Measurements from ENCODE around the gene TMX2.

The TMX2 gene

GRCh38 chr11:57745206-57745605 lies 32.8 kb downstream of the TMX2 start:
- Mint-ChIP-seq H3K27me3 (no peaks in the 10 kb centered on the region), H3K4me3 (no peak overlapping the region), H3K27ac (peak overlapping the region; percentile 90)

GRCh38 chr11:57746920-57747319 lies 34.5 kb downstream of the TMX2 start:
- H3K4me1 Mint-ChIP-seq: peaks cover 66% of the 10 kb centered on the region
- peaks cover 19% of the 10 kb centered on the region for H3K36me3 Mint-ChIP-seq
- peak overlapping the region; percentile 24 for H3K4me3 Mint-ChIP-seq
- H3K9me3 Mint-ChIP-seq: no peaks in the 10 kb centered on the region
- H3K27ac Mint-ChIP-seq: peak overlapping the region; percentile 89
- H3K27me3 Mint-ChIP-seq: no peaks in the 10 kb centered on the region

More at GRCh38 chr11:57745206-57745605, 32.8 kb downstream of the TMX2 start:
- Mint-ChIP-seq H3K4me1 (peaks cover 57% of the 10 kb centered on the region), H3K9me3 (no peaks in the 10 kb centered on the region), H3K36me3 (peaks cover 22% of the 10 kb centered on the region)

GRCh38 chr11:57751176-57751575 lies 38.8 kb downstream of the TMX2 start:
- Mint-ChIP-seq H3K27me3 (no peaks in the 10 kb centered on the region), H3K27ac (no peak overlapping the region), H3K4me3 (no peak overlapping the region), H3K9me3 (no peaks in the 10 kb centered on the region), H3K36me3 (peaks cover 5% of the 10 kb centered on the region), H3K4me1 (peaks cover 34% of the 10 kb centered on the region)

GRCh38 chr11:57751676-57752253 lies 39.4 kb downstream of the TMX2 start, which contains the start of gene BTBD18:
BTBD18 (minus strand) TSS chr11:57751819; CDS start chr11:57751188, 631 bp downstream.
- Mint-ChIP-seq H3K4me1 (peaks cover 28% of the 10 kb centered on the region), H3K9me3 (no peaks in the 10 kb centered on the region), H3K27me3 (no peaks in the 10 kb centered on the region), H3K27ac (peak within 1 kb of the TSS; percentile 72), H3K36me3 (peaks cover 5% of the 10 kb centered on the region), H3K4me3 (no peak within 1 kb of the TSS)

GRCh38 chr11:57752954-57753353 lies 40.6 kb downstream of the TMX2 start:
- H3K4me1 Mint-ChIP-seq: peaks cover 21% of the 10 kb centered on the region
- no peak overlapping the region for H3K27ac Mint-ChIP-seq
- H3K9me3 Mint-ChIP-seq: no peaks in the 10 kb centered on the region
- no peak overlapping the region for H3K4me3 Mint-ChIP-seq
- H3K36me3 Mint-ChIP-seq: peaks cover 1% of the 10 kb centered on the region
- no peaks in the 10 kb centered on the region for H3K27me3 Mint-ChIP-seq

- Mint-ChIP-seq H3K27ac (peak overlapping the region; percentile 21), H3K4me1 (peaks cover 12% of the 10 kb centered on the region), H3K36me3 (peaks cover 2% of the 10 kb centered on the region), H3K27me3 (no peaks in the 10 kb centered on the region), H3K4me3 (no peak overlapping the region), H3K9me3 (no peaks in the 10 kb centered on the region)
These were observed 45.8 kb downstream of the TMX2 start for GRCh38 chr11:57758174-57758573.

- H3K4me3 Mint-ChIP-seq: peak within 1 kb of the TSS; percentile 67
These were observed 49.2 kb downstream of the TMX2 start, which contains the start of gene CTNND1 for GRCh38 chr11:57761301-57762234. CTNND1 (plus strand) TSS chr11:57761802; CDS start chr11:57791479, 29,677 bp downstream.

GRCh38 chr11:57762235-57762861 lies 50.0 kb downstream of the TMX2 start:
- H3K9me3 Mint-ChIP-seq: no peaks in the 10 kb centered on the region
- peaks cover 26% of the 10 kb centered on the region for H3K4me1 Mint-ChIP-seq
- H3K36me3 Mint-ChIP-seq: peaks cover 4% of the 10 kb centered on the region
- H3K4me3 Mint-ChIP-seq: no peak overlapping the region
- no peak overlapping the region for H3K27ac Mint-ChIP-seq
- H3K27me3 Mint-ChIP-seq: no peaks in the 10 kb centered on the region

More at GRCh38 chr11:57761301-57762234, 49.2 kb downstream of the TMX2 start, which contains the start of gene CTNND1:
- no peaks in the 10 kb centered on the region for H3K9me3 Mint-ChIP-seq
- H3K36me3 Mint-ChIP-seq: peaks cover 4% of the 10 kb centered on the region
- H3K27ac Mint-ChIP-seq: peak within 1 kb of the TSS; percentile 30
- H3K4me1 Mint-ChIP-seq: peaks cover 26% of the 10 kb centered on the region
- H3K27me3 Mint-ChIP-seq: no peaks in the 10 kb centered on the region

GRCh38 chr11:57763568-57763967 lies 51.2 kb downstream of the TMX2 start:
- H3K4me1 Mint-ChIP-seq: peaks cover 26% of the 10 kb centered on the region
- no peak overlapping the region for H3K4me3 Mint-ChIP-seq
- H3K27me3 Mint-ChIP-seq: no peaks in the 10 kb centered on the region
- H3K27ac Mint-ChIP-seq: no peak overlapping the region
- H3K9me3 Mint-ChIP-seq: no peaks in the 10 kb centered on the region
- H3K36me3 Mint-ChIP-seq: peaks cover 6% of the 10 kb centered on the region

GRCh38 chr11:57764021-57764420 lies 51.6 kb downstream of the TMX2 start:
- Mint-ChIP-seq H3K4me3 (no peak overlapping the region), H3K27me3 (no peaks in the 10 kb centered on the region), H3K36me3 (peaks cover 6% of the 10 kb centered on the region), H3K9me3 (no peaks in the 10 kb centered on the region), H3K4me1 (peaks cover 26% of the 10 kb centered on the region), H3K27ac (no peak overlapping the region)

- H3K27ac Mint-ChIP-seq: no peak overlapping the region
These were observed 52.2 kb downstream of the TMX2 start for GRCh38 chr11:57764566-57764965.

GRCh38 chr11:57764972-57765371 lies 52.6 kb downstream of the TMX2 start:
- no peaks in the 10 kb centered on the region for H3K9me3 Mint-ChIP-seq
- no peak overlapping the region for H3K27ac Mint-ChIP-seq
- no peaks in the 10 kb centered on the region for H3K27me3 Mint-ChIP-seq
- peaks cover 26% of the 10 kb centered on the region for H3K4me1 Mint-ChIP-seq
- H3K36me3 Mint-ChIP-seq: peaks cover 8% of the 10 kb centered on the region
- H3K4me3 Mint-ChIP-seq: no peak overlapping the region

More at GRCh38 chr11:57764566-57764965, 52.2 kb downstream of the TMX2 start:
- no peaks in the 10 kb centered on the region for H3K27me3 Mint-ChIP-seq
- no peak overlapping the region for H3K4me3 Mint-ChIP-seq
- H3K36me3 Mint-ChIP-seq: peaks cover 6% of the 10 kb centered on the region
- no peaks in the 10 kb centered on the region for H3K9me3 Mint-ChIP-seq
- H3K4me1 Mint-ChIP-seq: peaks cover 26% of the 10 kb centered on the region

- H3K27ac Mint-ChIP-seq: no peak overlapping the region
- H3K27me3 Mint-ChIP-seq: no peaks in the 10 kb centered on the region
- H3K4me3 Mint-ChIP-seq: no peak overlapping the region
- no peaks in the 10 kb centered on the region for H3K9me3 Mint-ChIP-seq
- peaks cover 5% of the 10 kb centered on the region for H3K4me1 Mint-ChIP-seq
- H3K36me3 Mint-ChIP-seq: peaks cover 9% of the 10 kb centered on the region
These were observed 58.4 kb downstream of the TMX2 start for GRCh38 chr11:57770793-57771192.

- H3K36me3 Mint-ChIP-seq: peaks cover 8% of the 10 kb centered on the region
- H3K27ac Mint-ChIP-seq: no peak overlapping the region
- no peaks in the 10 kb centered on the region for H3K27me3 Mint-ChIP-seq
- peaks cover 5% of the 10 kb centered on the region for H3K4me1 Mint-ChIP-seq
- H3K4me3 Mint-ChIP-seq: no peak overlapping the region
- no peaks in the 10 kb centered on the region for H3K9me3 Mint-ChIP-seq
These were observed 59.0 kb downstream of the TMX2 start for GRCh38 chr11:57771365-57771764.

GRCh38 chr11:57772562-57772961 lies 60.2 kb downstream of the TMX2 start:
- H3K36me3 Mint-ChIP-seq: peaks cover 7% of the 10 kb centered on the region
- no peak overlapping the region for H3K27ac Mint-ChIP-seq
- H3K27me3 Mint-ChIP-seq: no peaks in the 10 kb centered on the region
- H3K4me1 Mint-ChIP-seq: peaks cover 5% of the 10 kb centered on the region
- H3K4me3 Mint-ChIP-seq: no peak overlapping the region
- no peaks in the 10 kb centered on the region for H3K9me3 Mint-ChIP-seq

Data from activated naive CD4-positive, alpha-beta T cell treated with anti-CD3 and anti-CD28 coated beads, Interleukin-2, amount 50 U/mL, for 24 hours (primary cell).